Smooth muscle cell (in vitro differentiated cells): ENCODE measurements around the gene TOMM6. TPM values are rescaled to one million over a fixed set of nuclear protein-coding genes. Genes with fewer than 3 reads are reported as not detected.

Source experiments
- DNase-seq: peaks from one replicate; lab custom pipeline; 2025; ENCODE audit not compliant: unreplicated experiment; lab: John Stamatoyannopoulos, UW
- H2AFZ ChIP-seq: fragments of 200-600 bp; sonication (generic); 2 replicates; pipeline ENCODE4 v1.6.0; 2016; ENCODE audit warnings: antibody characterized with exemption, low read depth, mild to moderate bottlenecking
- H3F3A ChIP-seq: fragments of 200-600 bp; sonication (generic); 2 replicates; pipeline ENCODE4 v1.6.0; 2017; ENCODE audit warnings: antibody characterized with exemption, low read depth
- H3K27ac ChIP-seq: fragments of 200-600 bp; sonication (generic); 2 replicates; pipeline ENCODE4 v1.5.1; 2016; ENCODE audit warnings: low read depth, mild to moderate bottlenecking
- H3K27me3 ChIP-seq: fragments of 200-600 bp; sonication (generic); 2 replicates; pipeline ENCODE4 v1.6.1; 2016; ENCODE audit warnings: low read depth, mild to moderate bottlenecking
- H3K36me3 ChIP-seq: fragments of 200-600 bp; sonication (generic); 2 replicates; pipeline ENCODE4 v1.5.1; 2016; ENCODE audit warnings: low read depth
- H3K4me1 ChIP-seq: fragments of 200-600 bp; sonication (generic); 2 replicates; pipeline ENCODE4 v1.5.1; 2016; ENCODE audit warnings: low read depth
- H3K4me2 ChIP-seq: fragments of 200-600 bp; sonication (generic); 2 replicates; pipeline ENCODE4 v1.6.0; 2016; ENCODE audit warnings: mild to moderate bottlenecking
- H3K4me3 ChIP-seq: fragments of 200-600 bp; sonication (generic); 2 replicates; pipeline ENCODE4 v1.5.1; 2016; ENCODE audit warnings: mild to moderate bottlenecking
- H3K79me2 ChIP-seq: fragments of 200-600 bp; sonication (generic); 2 replicates; pipeline ENCODE4 v1.6.0; 2016; ENCODE audit warnings: low read depth, mild to moderate bottlenecking
- H3K9ac ChIP-seq: fragments of 200-600 bp; sonication (generic); 2 replicates; pipeline ENCODE4 v1.6.0; 2016; ENCODE audit warnings: low read depth
- H3K9me3 ChIP-seq: fragments of 200-600 bp; sonication (generic); replicated peaks from 2 replicates; pipeline ENCODE4 v1.5.1; 2016; ENCODE audit warnings: low read depth
- H4K20me1 ChIP-seq: fragments of 200-600 bp; sonication (generic); 2 replicates; pipeline ENCODE4 v1.6.0; 2016; ENCODE audit warnings: low read depth
- CTCF ChIP-seq: fragments of 200-600 bp; sonication (generic); IDR thresholded peaks from 2 replicates; pipeline ENCODE4 v1.5.1; 2017; ENCODE audit warnings: borderline replicate concordance, mild to moderate bottlenecking, antibody characterized with exemption; ENCODE audit not compliant: insufficient read depth, poor library complexity, severe bottlenecking
- WGBS: methylation state at CpG from one replicate; pipeline ENCODE4 v1.1.7; 2016; ENCODE audit warnings: low lambda C conversion rate; 5-methylcytosine and 5-hydroxymethylcytosine counted together
- polyA plus RNA-seq: library from polyadenylated mRNA; unstranded; fragments of >200 nt; fragmentation: Nextera tagmentation; extraction: Ambion mirVana; gene quantifications from 2 replicates; pipeline ENCODE4 v1.2.1, GENCODE V29; 2016
- total RNA-seq: library from RNA; depleted of rRNA; stranded (reverse); fragments of >200 nt; gene quantifications from 2 replicates; pipeline ENCODE4 v1.2.3, GENCODE V29; 2014

The TOMM6 gene
- total and polyA plus RNA-seq, 2 experiments from 2014 or later, result 235 to 253 TPM

GRCh38 chr6:41779788-41780550 lies 7.5 kb upstream of the TOMM6 start, which contains the start of gene FRS3:
Gene FRS3, minus strand, starts transcription at chr6:41779900. Its CDS starts 2,913 bp downstream, at chr6:41776987.
- DNase-seq, result peak; percentile 94
- WGBS, result 2% methylated on average over 31 of the region's 73 CpGs

GRCh38 chr6:41780551-41781365 lies 6.7 kb upstream of the TOMM6 start, which contains the start of gene PRICKLE4:
Gene PRICKLE4, plus strand, starts transcription at chr6:41780782. Its CDS starts 2,692 bp downstream, at chr6:41783474.
- 2% methylated on average over 21 of the region's 36 CpGs for WGBS
- Histone ChIP-seq H3K79me2 (no peaks in the 10 kb centered on the region), H2AFZ (peak within 1 kb of the TSS; percentile 45), H3K36me3 (no peaks in the 10 kb centered on the region), H3F3A (no peaks in the 10 kb centered on the region), H3K4me2 (peak within 1 kb of the TSS; percentile 95), H3K4me3 (peak within 1 kb of the TSS; percentile 55), H4K20me1 (no peaks in the 10 kb centered on the region), H3K27me3 (no peaks in the 10 kb centered on the region), H3K9me3 (no peaks in the 10 kb centered on the region), H3K27ac (no peak within 1 kb of the TSS), H3K4me1 (peaks cover 15% of the 10 kb centered on the region), H3K9ac (no peak within 1 kb of the TSS)
- TF ChIP-seq CTCF, result no peak
- DNase-seq, result no peak

More at GRCh38 chr6:41779788-41780550, 7.5 kb upstream of the TOMM6 start, which contains the start of gene FRS3:
- no peaks in the 10 kb centered on the region for H3F3A ChIP-seq
- peak within 1 kb of the TSS; percentile 55 for H3K4me3 ChIP-seq
- H3K9me3 ChIP-seq, result no peaks in the 10 kb centered on the region
- peak within 1 kb of the TSS; percentile 24 for H3K9ac ChIP-seq
- peak within 1 kb of the TSS; percentile 95 for H3K4me2 ChIP-seq
- H3K79me2 ChIP-seq, result no peaks in the 10 kb centered on the region
- H3K27me3 ChIP-seq, result no peaks in the 10 kb centered on the region
- no peaks in the 10 kb centered on the region for H4K20me1 ChIP-seq
- peak within 1 kb of the TSS; percentile 45 for H2AFZ ChIP-seq
- H3K36me3 ChIP-seq, result no peaks in the 10 kb centered on the region
- H3K27ac ChIP-seq, result no peak within 1 kb of the TSS
- peaks cover 14% of the 10 kb centered on the region for H3K4me1 ChIP-seq
- peak; percentile 98 for TF ChIP-seq CTCF

GRCh38 chr6:41781366-41781730 lies 6.1 kb upstream of the TOMM6 start:
- 61% methylated on average over 3 of the region's 3 CpGs for WGBS
- peak overlapping the region; percentile 55 for H3K4me3 ChIP-seq
- no peaks in the 10 kb centered on the region for H4K20me1 ChIP-seq
- H3K9me3 ChIP-seq, result no peaks in the 10 kb centered on the region
- TF ChIP-seq CTCF, result no peak
- no peaks in the 10 kb centered on the region for H3F3A ChIP-seq
- peak overlapping the region; percentile 88 for H3K4me2 ChIP-seq
- no peak overlapping the region for H3K9ac ChIP-seq
- H3K27ac ChIP-seq, result no peak overlapping the region
- peaks cover 21% of the 10 kb centered on the region for H3K4me1 ChIP-seq
- no peak for DNase-seq
- no peaks in the 10 kb centered on the region for H3K79me2 ChIP-seq
- H3K36me3 ChIP-seq, result no peaks in the 10 kb centered on the region
- no peaks in the 10 kb centered on the region for H3K27me3 ChIP-seq
- peak overlapping the region; percentile 45 for H2AFZ ChIP-seq
